Natural killer cell treated with Interleukin-12 subunit alpha and Interleukin-12 subunit beta and Interleukin-15 and Interleukin-18, amount 100 ng/mL, for 72 hours (primary cell): ENCODE data around the gene CTIF. TPM values are rescaled to one million over a fixed set of nuclear protein-coding genes. Genes with fewer than 3 reads are reported as not detected.

Source experiments
- ATAC-seq, 2 donors: fragments of 150-1000 bp; cut with Tn5 transposase in 1 of 2; sonication (Bioruptor Pico), chemical (Tn5 transposase) in 1 of 2; 2 replicates each; pipeline ENCODE4 v1.10.0; 2021
- DNase-seq: peaks from one replicate; pipeline ENCODE4 v3.0.0; 2022; ENCODE audit warnings: low spot score
- H3K27ac Mint-ChIP-seq, 2 donors: 1 replicate in 1 of 2; 2 replicates in 1 of 2; pipeline ENCODE4 v1.8.0; 2022; ENCODE audit warnings: mixed read lengths in 2 of 2, mild to moderate bottlenecking in 1 of 2, moderate library complexity in 1 of 2
- H3K27me3 Mint-ChIP-seq, 2 donors: 1 replicate in 1 of 2; 2 replicates in 1 of 2; pipeline ENCODE4 v1.8.0; 2022; ENCODE audit warnings: mixed read lengths in 2 of 2
- H3K36me3 Mint-ChIP-seq: one replicate; pipeline ENCODE4 v1.8.0; 2022; ENCODE audit warnings: mixed read lengths
- H3K4me1 Mint-ChIP-seq, 2 donors: 1 replicate in 1 of 2; 2 replicates in 1 of 2; pipeline ENCODE4 v1.8.0; 2022; ENCODE audit warnings: low read depth in 2 of 2, mixed read lengths in 2 of 2, mild to moderate bottlenecking in 1 of 2
- H3K4me3 Mint-ChIP-seq: one replicate; pipeline ENCODE4 v1.8.0; 2022; ENCODE audit warnings: mixed read lengths
- H3K9me3 Mint-ChIP-seq: 2 replicates; pipeline ENCODE4 v1.8.0; 2022; ENCODE audit warnings: mixed read lengths
- total RNA-seq, 2 donors: library from RNA; stranded (reverse); gene quantifications; one replicate each; pipeline ENCODE4 v1.2.3, GENCODE V29; 2022

CTIF gene
- total RNA-seq, 2 donors from 2014 or later, result 8.4 to 13.0 TPM

DNA sequence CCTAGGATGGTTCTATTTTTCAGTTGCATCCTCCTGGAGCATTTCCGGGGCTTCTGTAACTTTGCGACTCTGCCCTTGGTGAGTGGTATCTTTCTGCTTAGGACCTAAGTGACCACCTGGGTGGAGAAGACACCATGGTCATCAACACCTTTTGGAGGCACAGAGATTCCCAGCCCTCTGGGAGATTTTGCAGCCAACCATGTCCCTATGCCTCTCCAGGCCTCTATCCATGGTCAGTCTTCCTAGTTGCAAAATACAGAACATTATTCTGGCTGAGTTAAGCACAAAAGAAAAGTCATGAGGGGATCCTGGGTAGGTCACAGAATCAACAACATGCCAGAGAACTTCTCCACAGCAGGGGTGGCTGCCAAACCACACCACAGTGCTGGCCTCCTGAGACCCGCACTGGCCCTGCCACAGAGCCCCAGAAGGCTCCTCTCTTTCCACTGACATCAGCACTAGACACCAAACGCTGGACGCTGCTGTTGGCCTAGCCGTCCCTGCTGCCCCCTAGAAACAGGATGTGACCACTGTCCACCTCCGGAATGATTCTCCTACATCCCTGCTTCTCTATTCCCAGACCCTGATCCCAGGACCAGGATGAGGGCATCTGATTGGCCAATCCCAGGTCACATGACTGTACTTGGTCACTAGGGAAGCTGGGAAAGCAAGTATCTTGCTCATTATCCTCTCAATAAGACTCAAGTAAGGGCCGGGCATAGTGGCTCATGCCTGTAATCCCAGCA lies 364.2 kb downstream of the CTIF start:
- peaks cover 6% of the 10 kb centered on the region for H3K36me3 Mint-ChIP-seq
- H3K4me3 Mint-ChIP-seq, result no peak overlapping the region
- no peaks in the 10 kb centered on the region for H3K27me3 Mint-ChIP-seq
- peaks cover 11 to 12% of the 10 kb centered on the region in 2 donors for H3K4me1 Mint-ChIP-seq
- no peak overlapping the region for H3K27ac Mint-ChIP-seq
- no peak for ATAC-seq
- no peak for DNase-seq
- peaks cover 5% of the 10 kb centered on the region for H3K9me3 Mint-ChIP-seq

DNA sequence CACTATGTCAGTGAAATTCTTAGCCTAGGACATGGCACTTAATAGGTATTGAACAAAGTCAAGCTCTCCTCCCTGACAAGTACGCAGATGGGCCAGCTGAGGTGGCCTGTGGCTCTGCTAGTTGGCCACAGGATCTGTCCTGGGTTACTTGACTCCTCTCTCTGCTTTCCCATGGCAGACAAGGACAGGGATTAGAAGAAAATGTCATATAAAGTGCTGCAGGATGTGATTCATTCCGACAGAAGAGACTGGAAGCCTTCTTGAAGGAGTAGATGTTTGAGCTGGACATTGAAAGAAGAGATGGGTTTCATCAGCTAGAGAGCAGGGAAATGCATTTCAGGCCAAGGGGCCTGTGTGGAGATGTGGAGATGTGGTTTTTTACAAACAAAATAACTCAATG lies 365.3 kb downstream of the CTIF start:
- no peak for ATAC-seq
- H3K9me3 Mint-ChIP-seq, result peaks cover 5% of the 10 kb centered on the region

DNA sequence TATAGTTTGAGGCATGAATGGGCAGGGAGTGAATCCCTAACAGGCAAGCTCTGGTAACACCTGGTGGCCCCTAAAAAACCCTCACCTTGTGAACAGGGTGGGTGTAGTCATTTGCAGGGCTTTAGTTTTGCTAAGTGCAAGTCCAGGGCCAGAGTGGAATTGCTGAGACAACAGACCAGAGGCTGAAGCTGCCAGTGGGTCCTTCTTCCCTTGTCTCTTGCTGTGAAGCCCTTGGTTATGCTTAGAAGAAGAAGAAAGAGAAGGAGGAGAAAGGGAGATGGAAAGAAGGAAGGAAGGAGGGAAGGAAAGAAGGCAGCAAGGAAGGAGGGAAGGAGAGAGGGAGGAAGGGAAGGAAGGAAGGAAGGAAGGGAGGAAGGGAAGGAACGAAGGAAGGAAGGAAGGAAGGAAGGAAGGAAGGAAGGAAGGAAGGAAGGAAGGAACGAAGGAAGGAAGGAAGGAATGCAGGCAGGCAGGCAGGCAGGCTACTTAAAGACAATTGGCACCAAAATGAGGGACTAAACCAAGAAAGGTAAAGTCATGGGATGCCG lies 366.1 kb downstream of the CTIF start:
- Mint-ChIP-seq H3K4me1 (peaks cover 15 to 17% of the 10 kb centered on the region in 2 donors), H3K36me3 (peaks cover 6% of the 10 kb centered on the region), H3K4me3 (no peak overlapping the region), H3K27me3 (no peaks in the 10 kb centered on the region), H3K9me3 (peaks cover 2% of the 10 kb centered on the region), H3K27ac (peak overlapping the region in 1 of 2 donors; percentile 1)
- ATAC-seq, result no peak
- DNase-seq, result no peak

More for the DNA sequence above, 365.3 kb downstream of the CTIF start:
- DNase-seq, result no peak
- no peak overlapping the region for H3K4me3 Mint-ChIP-seq
- peaks cover 15 to 16% of the 10 kb centered on the region in 2 donors for H3K4me1 Mint-ChIP-seq
- H3K27ac Mint-ChIP-seq, result no peak overlapping the region
- peaks cover 6% of the 10 kb centered on the region for H3K36me3 Mint-ChIP-seq
- no peaks in the 10 kb centered on the region for H3K27me3 Mint-ChIP-seq

DNA sequence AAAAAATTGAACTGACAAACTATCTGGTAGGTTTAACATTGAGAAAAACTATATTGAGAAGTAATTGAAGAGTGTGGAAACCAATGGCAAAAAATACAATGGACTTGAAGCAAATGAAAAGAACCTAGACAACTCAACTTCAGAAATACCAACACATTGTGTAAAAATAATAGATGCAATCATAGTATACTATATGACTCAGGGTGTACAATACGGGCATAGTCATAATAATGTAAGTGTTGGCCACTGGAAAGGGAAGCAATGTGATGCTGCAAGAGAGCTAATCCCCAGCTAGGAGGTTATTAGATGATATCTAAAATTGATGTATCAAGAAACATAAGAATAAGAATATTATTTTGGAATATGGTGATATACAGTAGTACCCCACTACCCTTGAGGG lies 366.7 kb downstream of the CTIF start:
- Mint-ChIP-seq H3K4me1 (peaks cover 12 to 16% of the 10 kb centered on the region in 2 donors), H3K27me3 (no peaks in the 10 kb centered on the region), H3K27ac (no peak overlapping the region), H3K9me3 (peaks cover 2% of the 10 kb centered on the region), H3K36me3 (peaks cover 6% of the 10 kb centered on the region), H3K4me3 (no peak overlapping the region)
- no peak for DNase-seq
- no peak for ATAC-seq

DNA sequence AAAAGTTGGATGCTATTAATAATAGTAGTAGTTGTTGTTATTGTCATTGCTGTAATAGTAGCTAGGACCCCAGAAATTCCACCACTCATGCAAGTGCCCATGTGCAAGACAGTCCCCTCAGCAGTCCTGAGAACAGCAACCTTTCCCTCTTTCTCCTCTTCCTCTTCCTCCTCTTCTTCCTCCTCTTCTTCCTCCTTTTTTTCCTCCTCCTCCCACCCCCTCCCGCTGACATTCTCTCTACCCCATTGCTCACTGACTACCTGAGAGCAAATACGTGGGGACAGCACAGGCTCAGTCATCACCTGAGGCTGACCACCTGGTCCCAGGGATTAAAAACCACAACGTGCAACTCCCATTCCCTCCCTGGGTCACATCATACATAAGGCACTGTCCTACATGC lies 370.1 kb downstream of the CTIF start:
- peaks cover 20 to 22% of the 10 kb centered on the region in 2 donors for H3K4me1 Mint-ChIP-seq
- H3K9me3 Mint-ChIP-seq, result peaks cover 2% of the 10 kb centered on the region
- H3K27me3 Mint-ChIP-seq, result no peaks in the 10 kb centered on the region
- no peak for ATAC-seq
- DNase-seq, result no peak
- peaks cover 6% of the 10 kb centered on the region for H3K36me3 Mint-ChIP-seq
- H3K27ac Mint-ChIP-seq, result no peak overlapping the region
- no peak overlapping the region for H3K4me3 Mint-ChIP-seq

DNA sequence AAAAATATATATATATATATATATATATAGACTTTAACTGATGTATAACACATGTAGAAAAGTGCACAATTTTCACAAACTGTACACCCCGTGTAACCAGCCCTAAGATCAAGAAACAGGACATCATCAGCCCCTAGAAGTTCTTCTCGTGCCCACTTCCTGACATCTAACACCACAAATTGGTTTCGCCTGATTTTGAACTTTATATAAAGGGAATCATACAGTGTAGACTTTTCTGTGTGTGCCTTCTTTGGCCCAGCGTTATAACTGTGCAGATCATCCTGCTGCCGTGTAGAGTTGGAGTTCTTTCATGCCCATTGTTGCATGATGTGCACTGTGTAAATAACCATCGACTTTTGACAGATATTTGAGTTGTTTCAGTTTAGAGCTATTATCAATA lies 370.9 kb downstream of the CTIF start:
- DNase-seq (peak; percentile 28), ATAC-seq (peak; percentile 30 to 37)
- no peaks in the 10 kb centered on the region for H3K27me3 Mint-ChIP-seq
- H3K36me3 Mint-ChIP-seq, result no peaks in the 10 kb centered on the region
- H3K4me3 Mint-ChIP-seq, result peak overlapping the region; percentile 15
- peak overlapping the region in 1 of 2 donors; percentile 56 for H3K27ac Mint-ChIP-seq
- peaks cover 20 to 30% of the 10 kb centered on the region in 2 donors for H3K4me1 Mint-ChIP-seq
- peaks cover 2% of the 10 kb centered on the region for H3K9me3 Mint-ChIP-seq

DNA sequence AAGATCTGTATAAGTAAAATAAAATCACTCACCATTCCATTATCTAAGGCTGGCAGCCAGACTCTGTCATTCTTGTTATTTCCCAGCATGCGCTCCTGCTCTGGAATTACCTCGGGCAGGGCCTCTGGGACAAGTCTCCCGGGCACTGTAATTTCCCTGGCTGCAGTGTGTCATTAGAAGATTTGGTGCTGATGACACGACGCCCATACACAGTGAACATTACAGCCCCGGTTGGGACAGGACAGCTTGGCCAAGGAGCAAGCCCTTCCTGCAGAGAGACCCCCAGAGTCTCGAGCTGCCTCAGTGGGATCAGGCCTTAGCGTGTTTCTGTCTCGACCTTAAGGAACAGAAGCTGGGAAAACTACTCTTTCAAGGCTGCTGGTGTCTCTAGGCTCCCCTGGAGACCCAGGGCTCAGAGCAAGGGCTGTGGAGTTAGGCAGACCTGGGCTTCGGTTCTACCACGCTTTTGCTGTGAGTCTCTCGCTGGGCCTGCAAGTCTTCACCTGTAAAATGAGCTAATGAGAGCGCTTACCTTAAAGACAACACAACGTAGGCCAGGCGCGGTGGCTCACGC lies 372.2 kb downstream of the CTIF start:
- H3K27me3 Mint-ChIP-seq, result no peaks in the 10 kb centered on the region
- DNase-seq (no peak), ATAC-seq (no peak)
- no peaks in the 10 kb centered on the region for H3K9me3 Mint-ChIP-seq
- no peak overlapping the region for H3K4me3 Mint-ChIP-seq
- H3K4me1 Mint-ChIP-seq, result peaks cover 30 to 34% of the 10 kb centered on the region in 2 donors
- peak overlapping the region in 1 of 2 donors; percentile 56 for H3K27ac Mint-ChIP-seq
- H3K36me3 Mint-ChIP-seq, result no peaks in the 10 kb centered on the region

Other genes starting within 250 kb of the CTIF start
- gene ZBTB7C, start 129.6 kb upstream of the CTIF start, total RNA-seq, result not detected